Skeletal muscle cell (primary cell): ENCODE data around the gene SEPTIN14.
A peak's percentile ranks its signal among the peaks of the same experiment; 100 is the strongest.
"Not testable (repeated sequence)": the region's sequence is repeated elsewhere in the genome, so short reads cannot be mapped to it uniquely, and the experiment has no call there.

Source experiments
- DNase-seq: peaks from one replicate; pipeline ENCODE4 v3.0.0-alpha.2; 2010; ENCODE audit warnings: low read depth
- H3K4me3 ChIP-seq: 2 replicates; pipeline ENCODE4 v1.5.1; 2011; ENCODE audit warnings: low read depth, mild to moderate bottlenecking, control low read depth, low read length, moderate library complexity

Gene SEPTIN14

GRCh38 chr7:55862652-55863051 is at the start of gene SEPTIN14:
Gene SEPTIN14 (minus strand): TSS chr7:55862752. CDS start chr7:55861996, 756 bp downstream.
- not testable (repeated sequence) for H3K4me3 ChIP-seq, DNase-seq

GRCh38 chr7:55903985-55904759 is 41.6 kb upstream of the SEPTIN14 start:
- no peak overlapping the region for H3K4me3 ChIP-seq
- no peak for DNase-seq

GRCh38 chr7:55901059-55901458 is 38.5 kb upstream of the SEPTIN14 start:
- H3K4me3 ChIP-seq, DNase-seq: not testable (repeated sequence)

- DNase-seq: no peak
- H3K4me3 ChIP-seq: no peak overlapping the region
These were observed 35.7 kb upstream of the SEPTIN14 start for GRCh38 chr7:55898287-55898686.

GRCh38 chr7:55895021-55895420 is 32.5 kb upstream of the SEPTIN14 start:
- no peak for DNase-seq
- H3K4me3 ChIP-seq: no peak overlapping the region

GRCh38 chr7:55893940-55894339 is 31.4 kb upstream of the SEPTIN14 start:
- H3K4me3 ChIP-seq: no peak overlapping the region
- no peak for DNase-seq

- H3K4me3 ChIP-seq: peak overlapping the region; percentile 61
- not testable (repeated sequence) for DNase-seq
These were observed 25.8 kb upstream of the SEPTIN14 start for GRCh38 chr7:55888378-55888777.

GRCh38 chr7:55887821-55888247 is 25.3 kb upstream of the SEPTIN14 start:
- H3K4me3 ChIP-seq: peak overlapping the region; percentile 61
- no peak for DNase-seq

- no peak for DNase-seq
- H3K4me3 ChIP-seq: no peak overlapping the region
These were observed 21.8 kb upstream of the SEPTIN14 start for GRCh38 chr7:55884321-55884720.

GRCh38 chr7:55878691-55879090 is 16.1 kb upstream of the SEPTIN14 start:
- H3K4me3 ChIP-seq: no peak overlapping the region
- no peak for DNase-seq

- no peak overlapping the region for H3K4me3 ChIP-seq
- no peak for DNase-seq
These were observed 14.8 kb upstream of the SEPTIN14 start for GRCh38 chr7:55877308-55877707.

- no peak for DNase-seq
- no peak overlapping the region for H3K4me3 ChIP-seq
These were observed 11.2 kb upstream of the SEPTIN14 start for GRCh38 chr7:55873765-55874164.

GRCh38 chr7:55871932-55872485 is 9.5 kb upstream of the SEPTIN14 start:
- DNase-seq: no peak
- H3K4me3 ChIP-seq: no peak overlapping the region

GRCh38 chr7:55868989-55869388 is 6.4 kb upstream of the SEPTIN14 start:
- not testable (repeated sequence) for DNase-seq, H3K4me3 ChIP-seq

GRCh38 chr7:55845164-55845563 is 17.4 kb downstream of the SEPTIN14 start:
- not testable (repeated sequence) for DNase-seq, H3K4me3 ChIP-seq

- no peak overlapping the region for H3K4me3 ChIP-seq
- DNase-seq: no peak
These were observed 24.0 kb downstream of the SEPTIN14 start for GRCh38 chr7:55838595-55838994.

GRCh38 chr7:55827577-55827976 is 35.0 kb downstream of the SEPTIN14 start:
- no peak overlapping the region for H3K4me3 ChIP-seq
- no peak for DNase-seq

- DNase-seq: no peak
- H3K4me3 ChIP-seq: no peak overlapping the region
These were observed 43.9 kb downstream of the SEPTIN14 start for GRCh38 chr7:55818686-55819085.

- not testable (repeated sequence) for H3K4me3 ChIP-seq, DNase-seq
These were observed 65.3 kb downstream of the SEPTIN14 start for GRCh38 chr7:55797260-55797659.

GRCh38 chr7:55794527-55794926 is 68.0 kb downstream of the SEPTIN14 start:
- DNase-seq: no peak
- no peak overlapping the region for H3K4me3 ChIP-seq

- DNase-seq: no peak
- no peak overlapping the region for H3K4me3 ChIP-seq
These were observed 70.5 kb downstream of the SEPTIN14 start for GRCh38 chr7:55792048-55792447.
